K562 (cell line): Measurements from ENCODE around the gene RSPH9. TPM values are rescaled to one million over a fixed set of nuclear protein-coding genes. Genes with fewer than 3 reads are reported as not detected.
"Not testable (repeated sequence)": the region's sequence is repeated elsewhere in the genome, so short reads cannot be mapped to it uniquely, and the experiment has no call there.

Source experiments
- ATAC-seq: fragments of 200-7000 bp; cut with Tn5 transposase; 3 replicates; pipeline ENCODE4 v1.9.1; 2020; ENCODE audit warnings: moderate library complexity
- BruUV-seq: library from RNA; stranded (reverse); fragments of 400-500 nt; replicated peaks from 2 replicates; lab custom pipeline; 2021; lab: Mats Ljungman, UMichigan
- CTCF ChIA-PET: fragments of 300-600 bp; formaldehyde crosslinking; extraction: SDS; loops from one replicate; lab custom pipeline; 2021; ENCODE audit warnings: low intra/inter-chr PET ratio; lab: Yijun Ruan, JAX
- POLR2A ChIA-PET: fragments of 300-600, 350-650 bp; sonication (Branson Sonifier 250); formaldehyde crosslinking; extraction: SDS; loops from one replicate; lab custom pipeline; 2021; ENCODE audit warnings: antibody characterized with exemption, inconsistent platforms; lab: Yijun Ruan, JAX
- DNase-seq, 4 experiments: peaks; one replicate each; pipeline versions ENCODE4 v3.0.0 to v3.0.0-alpha.2; 2011 to 2018; ENCODE audit warnings: low spot score in 3 of 4, mixed read lengths in 3 of 4; ENCODE audit errors: extremely low read depth in 1 of 4
- FAIRE-seq: peaks from 2 replicates; lab custom pipeline; 2011; peaks lifted over from hg19 to GRCh38; lab: Jason Lieb, UNC
- H2AFZ ChIP-seq: 2 replicates; pipeline ENCODE4 v1.6.0; 2011; ENCODE audit warnings: low read depth, low read length, control low read depth, inconsistent platforms
- H3K27ac ChIP-seq: fragments of 200-600 bp; 3 replicates; pipeline ENCODE4 v1.8.0; 2011; ENCODE audit warnings: low read depth, mild to moderate bottlenecking, control low read depth, inconsistent platforms, low read length, moderate library complexity, mixed read lengths; ENCODE audit errors: extremely low read depth
- H3K27me3 ChIP-seq, 2 experiments: fragments of 300-600 bp in 1 of 2; 2 replicates in 1 of 2; 3 replicates in 1 of 2; pipeline versions ENCODE4 v1.6.0 to v1.8.0; 2011; ENCODE audit warnings: inconsistent platforms in 2 of 2, low read length in 2 of 2, mild to moderate bottlenecking in 1 of 2, mixed read lengths in 1 of 2, moderate library complexity in 1 of 2; ENCODE audit not compliant: control insufficient read depth in 2 of 2, insufficient read depth in 2 of 2
- H3K36me3 ChIP-seq: fragments of 300-600 bp; 3 replicates; pipeline ENCODE4 v1.8.0; 2011; ENCODE audit warnings: mild to moderate bottlenecking, low read length, inconsistent platforms; ENCODE audit not compliant: control insufficient read depth, insufficient read depth
- H3K4me1 ChIP-seq, 2 experiments: fragments of 200-600 bp in 1 of 2; replicated peaks in 1 of 2; 2 replicates in 1 of 2; 3 replicates in 1 of 2; pipeline versions ENCODE4 v1.5.1 to v1.8.0; 2011; ENCODE audit warnings: inconsistent platforms in 2 of 2, low read length in 2 of 2, mild to moderate bottlenecking in 1 of 2, mixed read lengths in 1 of 2, moderate library complexity in 1 of 2; ENCODE audit not compliant: control insufficient read depth in 2 of 2, insufficient read depth in 2 of 2
- H3K4me2 ChIP-seq: 2 replicates; pipeline ENCODE4 v1.6.1; 2011; ENCODE audit warnings: low read length, control low read depth, inconsistent platforms, mixed read lengths; ENCODE audit not compliant: insufficient read depth
- H3K4me3 ChIP-seq: fragments of 200-600 bp; sonication (generic), shearing (Covaris generic); 2 replicates; pipeline ENCODE4 v1.5.1; 2016; ENCODE audit warnings: control low read depth, inconsistent platforms
- H3K79me2 ChIP-seq: fragments of 200-600 bp; 3 replicates; pipeline ENCODE4 v1.8.0; 2011; ENCODE audit warnings: low read length, inconsistent platforms; ENCODE audit not compliant: control insufficient read depth, insufficient read depth
- H3K9ac ChIP-seq, 2 experiments: 2 replicates each; pipeline versions ENCODE4 v1.6.0 to v1.6.1; 2011; ENCODE audit warnings: low read depth in 2 of 2, low read length in 2 of 2, control low read depth in 1 of 2, inconsistent platforms in 1 of 2, mild to moderate bottlenecking in 1 of 2, mixed read lengths in 1 of 2; ENCODE audit not compliant: insufficient read depth in 1 of 2
- H3K9me1 ChIP-seq: one replicate; pipeline ENCODE4 v1.6.0; 2011; ENCODE audit warnings: inconsistent platforms, mild to moderate bottlenecking, low read length, moderate library complexity; ENCODE audit not compliant: control insufficient read depth, insufficient read depth
- H3K9me3 ChIP-seq: replicated peaks from 2 replicates; pipeline ENCODE4 v1.5.1; 2011; ENCODE audit warnings: low read depth, low read length, inconsistent platforms; ENCODE audit not compliant: control insufficient read depth, insufficient read depth
- H4K20me1 ChIP-seq: replicated peaks from 2 replicates; pipeline ENCODE4 v1.6.1; 2011; ENCODE audit warnings: low read length, inconsistent platforms, mixed read lengths; ENCODE audit not compliant: control insufficient read depth, insufficient read depth
- WGBS: fragments of 100-300 bp; shearing (Covaris generic); methylation state at CpG from one replicate; pipeline ENCODE4 v1.1.6; 2016; ENCODE audit warnings: low coverage, mixed read lengths; ENCODE audit not compliant: insufficient coverage; ENCODE audit errors: missing lambda C conversion rate; 5-methylcytosine and 5-hydroxymethylcytosine counted together
- in situ Hi-C: fragments of 300-500 bp; cut with MboI; formaldehyde crosslinking; loops from 4 replicates; pipeline ENCODE4 v1.15.0; 2018; ENCODE audit warnings: inconsistent platforms, mixed read lengths
- intact Hi-C: fragments of 100-400 bp; cut with micrococcal nuclease; formaldehyde crosslinking; loops from 2 replicates; pipeline ENCODE4 v1.14.2; 2022
- polyA plus RNA-seq, 8 experiments: library from polyadenylated mRNA; depleted of rRNA in 4 of 8; stranded (reverse) in 5 of 8; unstranded in 3 of 8; fragments of >200 nt; fragmentation: Nextera tagmentation in 2 of 8; fragmentation: Illumina TruSeq in 1 of 8; extraction: Ambion mirVana in 2 of 8; extraction: Trizol in 1 of 8; gene quantifications; 2 replicates each; pipeline versions ENCODE4 v1.2.1 to v1.2.3, GENCODE V29; 2011 to 2014; ENCODE audit warnings: inconsistent platforms in 1 of 8, missing spikeins in 1 of 8
- total RNA-seq, 7 experiments: library from RNA; depleted of rRNA in 6 of 7; stranded (reverse); fragments of >200 nt in 6 of 7; fragmentation: Illumina TruSeq in 2 of 7; extraction: Trizol in 2 of 7; gene quantifications; 2 replicates each; pipeline versions ENCODE4 v1.2.1 to v1.2.3, GENCODE V29; 2011 to 2021; ENCODE audit warnings: low replicate concordance in 1 of 7
- TF ChIP-seq, protein P1 (sequence below): fragments of 450-650 bp; formaldehyde crosslinking; IDR thresholded peaks from 2 replicates; pipeline ENCODE4 v1.4.0; 2020; ENCODE audit warnings: mild to moderate bottlenecking, moderate library complexity
- TF ChIP-seq, protein P2 (sequence below): sonication (generic); formaldehyde crosslinking; IDR thresholded peaks from 2 replicates; pipeline ENCODE4 v1.8.0; 2023; ENCODE audit warnings: mild to moderate bottlenecking, missing genetic modification reagents

The RSPH9 gene
- total and polyA plus RNA-seq, 9 of the 15 experiments (the other 6 are each of a cell fraction or from before 2014, with no cell fraction given), result 0.05 to 0.60 (median 0.39) TPM; not detected in 6

DNA sequence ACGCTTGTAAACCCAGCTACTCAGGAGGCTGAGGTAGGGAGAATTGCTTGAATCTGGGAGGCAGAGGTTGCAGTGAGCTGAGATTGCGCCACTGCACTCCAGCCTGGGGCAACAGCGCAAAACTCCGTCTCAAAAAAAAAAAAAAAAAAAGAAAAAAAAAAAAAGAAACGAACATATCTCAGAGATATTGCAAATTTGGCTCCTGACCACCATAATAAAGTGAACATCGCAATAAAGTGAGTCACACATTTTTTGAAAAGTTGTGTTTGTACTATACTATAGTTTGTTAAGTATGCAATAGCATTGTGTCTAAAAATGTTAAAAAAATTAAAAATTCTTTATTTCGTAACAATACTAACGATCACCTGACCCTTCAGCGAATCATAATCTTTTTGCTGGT is 13.3 kb downstream of the RSPH9 start (continued):
- TF ChIP-seq, protein P1, sequence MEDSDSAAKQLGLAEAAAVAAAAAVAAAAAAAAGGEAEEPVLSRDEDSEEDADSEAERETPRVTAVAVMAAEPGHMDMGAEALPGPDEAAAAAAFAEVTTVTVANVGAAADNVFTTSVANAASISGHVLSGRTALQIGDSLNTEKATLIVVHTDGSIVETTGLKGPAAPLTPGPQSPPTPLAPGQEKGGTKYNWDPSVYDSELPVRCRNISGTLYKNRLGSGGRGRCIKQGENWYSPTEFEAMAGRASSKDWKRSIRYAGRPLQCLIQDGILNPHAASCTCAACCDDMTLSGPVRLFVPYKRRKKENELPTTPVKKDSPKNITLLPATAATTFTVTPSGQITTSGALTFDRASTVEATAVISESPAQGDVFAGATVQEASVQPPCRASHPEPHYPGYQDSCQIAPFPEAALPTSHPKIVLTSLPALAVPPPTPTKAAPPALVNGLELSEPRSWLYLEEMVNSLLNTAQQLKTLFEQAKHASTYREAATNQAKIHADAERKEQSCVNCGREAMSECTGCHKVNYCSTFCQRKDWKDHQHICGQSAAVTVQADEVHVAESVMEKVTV (CRISPR knock-in tag), result no peak
- TF ChIP-seq, protein P2, sequence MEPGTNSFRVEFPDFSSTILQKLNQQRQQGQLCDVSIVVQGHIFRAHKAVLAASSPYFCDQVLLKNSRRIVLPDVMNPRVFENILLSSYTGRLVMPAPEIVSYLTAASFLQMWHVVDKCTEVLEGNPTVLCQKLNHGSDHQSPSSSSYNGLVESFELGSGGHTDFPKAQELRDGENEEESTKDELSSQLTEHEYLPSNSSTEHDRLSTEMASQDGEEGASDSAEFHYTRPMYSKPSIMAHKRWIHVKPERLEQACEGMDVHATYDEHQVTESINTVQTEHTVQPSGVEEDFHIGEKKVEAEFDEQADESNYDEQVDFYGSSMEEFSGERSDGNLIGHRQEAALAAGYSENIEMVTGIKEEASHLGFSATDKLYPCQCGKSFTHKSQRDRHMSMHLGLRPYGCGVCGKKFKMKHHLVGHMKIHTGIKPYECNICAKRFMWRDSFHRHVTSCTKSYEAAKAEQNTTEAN, result no peak
- TF ChIP-seq, all 486 proteins: peak for 3

DNA sequence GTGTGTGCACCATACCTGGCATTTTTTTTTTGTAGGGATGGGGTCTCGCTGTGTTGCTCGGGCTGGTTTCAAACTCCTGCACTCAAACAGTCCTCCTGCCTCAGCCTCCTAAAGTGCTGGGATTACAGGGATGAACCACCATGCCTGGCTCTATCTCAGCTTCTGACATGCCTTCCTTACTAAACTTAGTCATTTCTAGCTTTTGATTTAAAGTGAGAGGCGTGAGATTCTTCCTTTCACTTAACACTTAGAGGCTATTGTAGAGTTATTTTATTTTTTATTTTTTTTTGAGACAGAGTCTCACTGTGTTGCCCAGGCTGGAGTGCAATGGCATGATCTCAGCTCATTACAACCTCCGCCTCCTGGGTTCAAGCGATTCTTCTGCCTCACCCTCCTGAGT is 18.1 kb downstream of the RSPH9 start:
- intact Hi-C loops, result loop anchor here (10.0 kb wide), 1 partner anchor 172 kb away; no protein-coding TSS in a partner anchor
- H3K9me3 ChIP-seq, H3K9ac ChIP-seq, H3K4me2 ChIP-seq, H4K20me1 ChIP-seq, ATAC-seq, DNase-seq, H3K27ac ChIP-seq, in situ Hi-C loops, BruUV-seq, H2AFZ ChIP-seq, H3K4me3 ChIP-seq, CTCF ChIA-PET, FAIRE-seq, H3K36me3 ChIP-seq, H3K79me2 ChIP-seq, H3K27me3 ChIP-seq, H3K9me1 ChIP-seq: not testable (repeated sequence)
- WGBS, result 56% methylated on average over 5 of the region's 5 CpGs
- POLR2A ChIA-PET, result interaction anchor here (1.6 to 1.9 kb wide), 3 partner anchors 14 to 33 kb away, joined by 4 to 7 read pairs (median 6); partner anchors contain the start of gene GTPBP2
- peaks cover 11% of the 10 kb centered on the region in 2 experiments for H3K4me1 ChIP-seq
